A673 (cell line): ENCODE results near the gene BRD9.
"Not testable (repeated sequence)": the region's sequence is repeated elsewhere in the genome, so short reads cannot be mapped to it uniquely, and the experiment has no call there.

Experiments used
- EZH2 ChIP-seq: fragments of 200-600 bp; sonication (generic); IDR thresholded peaks from 2 replicates; pipeline ENCODE4 v1.6.1; 2017; ENCODE audit warnings: borderline replicate concordance, low read depth, mild to moderate bottlenecking, mixed read lengths, antibody characterized with exemption, low read length; ENCODE audit not compliant: poor library complexity, severe bottlenecking
- TF ChIP-seq, protein P1 (sequence below): fragments of 300-800, 200-600 bp; sonication (generic); conservative IDR thresholded peaks from 2 replicates; pipeline ENCODE4 v1.5.1; 2017; ENCODE audit warnings: low read depth, mild to moderate bottlenecking, antibody characterized with exemption, low read length, moderate library complexity, mixed read lengths

DNA sequence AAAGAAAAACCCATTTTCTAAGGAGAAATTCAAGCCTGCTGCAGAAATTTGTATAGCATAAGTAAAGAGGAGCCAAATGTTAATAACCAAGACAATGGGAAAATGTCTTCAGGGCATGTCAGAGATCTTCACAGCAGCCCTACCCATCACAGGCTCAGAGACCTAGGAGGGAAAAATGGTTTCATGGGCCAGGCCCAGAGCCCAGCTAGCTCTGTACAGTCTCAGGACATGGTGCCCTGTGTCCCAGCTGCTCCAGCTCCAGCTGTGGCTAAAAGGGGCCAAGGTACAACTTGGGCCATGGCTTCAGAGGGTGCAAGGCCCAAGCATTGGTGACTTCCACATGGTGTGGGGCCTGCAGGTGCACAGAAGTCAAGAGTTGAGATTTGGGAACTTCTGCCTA lies 36.6 kb upstream of the BRD9 start:
- TF ChIP-seq, protein P1, sequence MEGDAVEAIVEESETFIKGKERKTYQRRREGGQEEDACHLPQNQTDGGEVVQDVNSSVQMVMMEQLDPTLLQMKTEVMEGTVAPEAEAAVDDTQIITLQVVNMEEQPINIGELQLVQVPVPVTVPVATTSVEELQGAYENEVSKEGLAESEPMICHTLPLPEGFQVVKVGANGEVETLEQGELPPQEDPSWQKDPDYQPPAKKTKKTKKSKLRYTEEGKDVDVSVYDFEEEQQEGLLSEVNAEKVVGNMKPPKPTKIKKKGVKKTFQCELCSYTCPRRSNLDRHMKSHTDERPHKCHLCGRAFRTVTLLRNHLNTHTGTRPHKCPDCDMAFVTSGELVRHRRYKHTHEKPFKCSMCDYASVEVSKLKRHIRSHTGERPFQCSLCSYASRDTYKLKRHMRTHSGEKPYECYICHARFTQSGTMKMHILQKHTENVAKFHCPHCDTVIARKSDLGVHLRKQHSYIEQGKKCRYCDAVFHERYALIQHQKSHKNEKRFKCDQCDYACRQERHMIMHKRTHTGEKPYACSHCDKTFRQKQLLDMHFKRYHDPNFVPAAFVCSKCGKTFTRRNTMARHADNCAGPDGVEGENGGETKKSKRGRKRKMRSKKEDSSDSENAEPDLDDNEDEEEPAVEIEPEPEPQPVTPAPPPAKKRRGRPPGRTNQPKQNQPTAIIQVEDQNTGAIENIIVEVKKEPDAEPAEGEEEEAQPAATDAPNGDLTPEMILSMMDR, result not testable (repeated sequence)
- TF ChIP-seq EZH2, result not testable (repeated sequence)
